Heart left ventricle (tissue), 16 donors: ENCODE data around the gene GCDH. TPM values are rescaled to one million over a fixed set of nuclear protein-coding genes. Genes with fewer than 3 reads are reported as not detected.

Experiments
- ATAC-seq, 4 donors: fragments of 200-7000 bp; cut with Tn5 transposase; one replicate each; pipeline ENCODE4 v1.9.1; 2020 to 2022; ENCODE audit warnings: moderate library complexity in 4 of 4, mild to moderate bottlenecking in 3 of 4, moderate number of reproducible peaks in 1 of 4
- DNase-seq, 5 donors: peaks; one replicate each; pipeline ENCODE4 v3.0.0-alpha.2; 2020
- H3K27ac ChIP-seq, 12 donors: fragments of 200-600 bp; sonication (generic) in 4 of 12; one replicate each; pipeline versions ENCODE4 v1.5.0 to v1.8.0; 2016 to 2022; ENCODE audit warnings: mild to moderate bottlenecking in 2 of 12
- H3K27me3 ChIP-seq, 9 donors: fragments of 200-600 bp; sonication (generic) in 2 of 9; one replicate each; pipeline versions ENCODE4 v1.5.1 to v1.8.0; 2016 to 2022; ENCODE audit warnings: mild to moderate bottlenecking in 3 of 9
- H3K36me3 ChIP-seq, 9 donors: fragments of 200-600 bp; sonication (generic) in 2 of 9; one replicate each; pipeline versions ENCODE4 v1.5.0 to v1.8.0; 2018 to 2022; ENCODE audit warnings: mild to moderate bottlenecking in 2 of 9
- H3K4me1 ChIP-seq, 12 donors: fragments of 200-600 bp; sonication (generic) in 4 of 12; one replicate each; pipeline versions ENCODE4 v1.5.0 to v1.8.0; 2016 to 2022; ENCODE audit warnings: mild to moderate bottlenecking in 3 of 12
- H3K4me3 ChIP-seq, 12 donors: fragments of 200-600 bp; sonication (generic) in 4 of 12; one replicate each; pipeline versions ENCODE4 v1.5.0 to v1.8.0; 2017 to 2022; ENCODE audit warnings: mild to moderate bottlenecking in 9 of 12, moderate library complexity in 4 of 12
- H3K9me3 ChIP-seq, 12 donors: fragments of 200-600 bp; sonication (generic) in 4 of 12; one replicate each; pipeline versions ENCODE4 v1.5.0 to v1.8.0; 2016 to 2022; ENCODE audit warnings: mild to moderate bottlenecking in 1 of 12
- CTCF ChIP-seq, 12 donors: fragments of 200-600 bp; sonication (generic) in 4 of 12; IDR thresholded peaks; one replicate each; pipeline versions ENCODE4 v1.5.0 to v1.8.0; 2018 to 2022; ENCODE audit warnings: antibody characterized with exemption in 12 of 12, mild to moderate bottlenecking in 5 of 12
- POLR2A ChIP-seq, 2 donors: fragments of 450-650 bp; IDR thresholded peaks; one replicate each; pipeline ENCODE4 v1.6.1; 2017; ENCODE audit warnings: antibody characterized with exemption in 2 of 2, mild to moderate bottlenecking in 2 of 2, moderate library complexity in 2 of 2
- WGBS, 4 donors: extraction: QIAGEN DNeasy Blood & Tissue Kit in 2 of 4; methylation state at CpG; one replicate each; pipeline versions ENCODE4 v1.1.5 to v1.1.7; 2013 to 2018; 5-methylcytosine and 5-hydroxymethylcytosine counted together
- intact Hi-C, 10 donors: fragments of 100-400 bp; cut with DNase I; formaldehyde crosslinking; loops; one replicate each; pipeline versions ENCODE4 v1.11.1 to v1.14.2; 2022
- polyA plus RNA-seq, 2 donors: library from polyadenylated mRNA; stranded (reverse); fragments of 200-250 nt; gene quantifications; one replicate each; pipeline ENCODE4 v1.2.3, GENCODE V29; 2013
- total RNA-seq, 9 donors: library from RNA; depleted of rRNA in 2 of 9; stranded (reverse); fragments of >200 nt in 2 of 9; fragmentation: NEBNext Ultra II Directional in 3 of 9; extraction: Animal tissue kit (Norgen Biotek cat#: 25700) in 3 of 9; gene quantifications; one replicate each; pipeline versions ENCODE4 v1.1.0 to v1.2.4, GENCODE V29; 2016 to 2023
- donor health status: ischemic (EF 13 %, LVEDD 7.1; RV severe dilation, severe dysfunction).
- donor health status: healthy with polysubstance abuse.
- donor health status: DM: no; HTN: yes; CAD: no.
- donor health status: DM: no; HTN: no; CAD: no.
- donor health status: ischemic (EF 25% LVEDD 6.9; RV normal size, moderate dysfunction).
- donor health status: ischemic (EF 25% LVEDD 5.7; RV mildly dilated, moderate dysfunction).
- donor health status: healthy.
- donor health status: DM: yes; HTN: yes; CAD: no.
- donor health status: ischemic (EF 35%, LVEDD 5.7; RV mildly dilated, moderate dysfunction).
- donor health status: nonischemic (EF 11% LVEDD 7.7; RV severe dilation, severe dysfunction).
- donor health status: DM: yes; HTN: yes; CAD: no.
- donor health status: PGD.
- donor health status: ischemic (EF 29% LVEDD 5.4; RV normal size, mild dysfunction).
- donor health status: nonischemic (EF 23%, LVEDD 6.1; RV moderate dilation, normal function).

The GCDH gene
- total and polyA plus RNA-seq, 11 donors, result 28.7 to 107 (median 46.7) TPM

GRCh38 chr19:12864721-12865715 is 25.9 kb upstream of the GCDH start:
- TF ChIP-seq CTCF (IDR thresholded peaks at IDR 0.05), result no peak
- no peak for TF ChIP-seq POLR2A (IDR thresholded peaks at IDR 0.05)
- intact Hi-C loops, result no loop called here
- peak in 1 of 4 donors; percentile 25 for ATAC-seq
- H3K36me3 ChIP-seq, result no peaks in the 10 kb centered on the region
- DNase-seq, result no peak
- no peak overlapping the region for H3K4me3 ChIP-seq
- 85 to 88% (median 86%) methylated on average over 24 to 34 of the region's 34 CpGs for WGBS, 4 donors
- no peaks in the 10 kb centered on the region for H3K9me3 ChIP-seq
- peaks cover 0 to 22% (median 6%) of the 10 kb centered on the region in 9 donors for H3K27me3 ChIP-seq
- H3K27ac ChIP-seq, result no peak overlapping the region
- H3K4me1 ChIP-seq, result peaks cover 0 to 9% (median 4%) of the 10 kb centered on the region in 12 donors

DNA sequence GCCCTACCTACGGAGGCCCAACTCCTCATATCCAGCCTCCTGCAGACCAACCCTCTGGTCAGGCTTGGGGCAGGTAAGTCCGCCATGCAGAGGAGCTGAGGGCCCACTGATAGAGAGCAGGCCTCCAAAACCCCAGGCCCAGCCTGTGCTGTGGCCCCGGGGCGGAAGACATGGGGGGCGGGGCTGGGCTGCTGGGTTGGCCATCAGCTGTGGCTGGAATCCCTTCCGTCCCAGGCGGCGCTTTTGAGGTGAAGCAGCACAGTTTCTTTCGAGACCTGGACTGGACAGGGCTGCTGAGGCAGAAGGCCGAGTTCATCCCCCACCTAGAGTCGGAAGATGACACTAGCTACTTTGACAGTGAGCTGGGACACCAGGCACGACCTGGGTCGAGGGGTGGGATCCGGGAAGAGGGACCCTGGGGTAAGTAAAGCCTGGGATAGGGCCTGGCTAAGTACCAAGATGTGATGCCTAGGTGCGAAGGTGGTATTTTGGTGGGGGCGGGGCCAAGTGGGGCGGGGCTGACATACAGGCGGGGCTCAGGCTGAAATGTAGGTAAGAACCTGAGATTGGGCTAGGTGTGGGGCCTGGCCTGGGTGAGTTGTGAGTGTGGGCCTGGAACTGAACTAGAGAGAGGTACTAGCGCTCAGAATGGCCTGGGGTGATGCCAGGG is 25.1 kb upstream of the GCDH start:
- peaks cover 0 to 22% (median 6%) of the 10 kb centered on the region in 9 donors for H3K27me3 ChIP-seq
- H3K27ac ChIP-seq, result no peak overlapping the region
- TF ChIP-seq CTCF (IDR thresholded peaks at IDR 0.05) (no peak), POLR2A (IDR thresholded peaks at IDR 0.05) (no peak)
- no peak overlapping the region for H3K4me3 ChIP-seq
- H3K36me3 ChIP-seq, result no peaks in the 10 kb centered on the region
- no peaks in the 10 kb centered on the region for H3K9me3 ChIP-seq
- intact Hi-C loops, result no loop called here
- 77 to 84% (median 79%) methylated on average over 18 to 19 of the region's 19 CpGs for WGBS, 4 donors
- DNase-seq (no peak), ATAC-seq (no peak)
- peaks cover 0 to 9% (median 4%) of the 10 kb centered on the region in 12 donors for H3K4me1 ChIP-seq

GRCh38 chr19:12866416-12867119 is 24.4 kb upstream of the GCDH start:
- no peaks in the 10 kb centered on the region for H3K36me3 ChIP-seq
- no peaks in the 10 kb centered on the region for H3K9me3 ChIP-seq
- 89 to 90% (median 89%) methylated on average over 29 of the region's 29 CpGs for WGBS, 4 donors
- H3K4me3 ChIP-seq, result no peak overlapping the region
- peaks cover 0 to 22% (median 6%) of the 10 kb centered on the region in 9 donors for H3K27me3 ChIP-seq
- TF ChIP-seq CTCF (IDR thresholded peaks at IDR 0.05) (no peak), POLR2A (IDR thresholded peaks at IDR 0.05) (no peak)
- no peak for DNase-seq
- intact Hi-C loops, result no loop called here
- no peak overlapping the region for H3K27ac ChIP-seq
- ATAC-seq, result no peak
- H3K4me1 ChIP-seq, result peaks cover 0 to 9% (median 4%) of the 10 kb centered on the region in 12 donors
